GM18520 (cell line): ENCODE results near the gene YIPF3.
"Not testable (repeated sequence)": the region's sequence is repeated elsewhere in the genome, so short reads cannot be mapped to it uniquely, and the experiment has no call there.

Experiments used
- ATAC-seq: cut with Tn5 transposase; IDR thresholded peaks from one replicate; pipeline ENCODE4 v1.9.1; 2021; ENCODE audit not compliant: unreplicated experiment

YIPF3 gene

DNA sequence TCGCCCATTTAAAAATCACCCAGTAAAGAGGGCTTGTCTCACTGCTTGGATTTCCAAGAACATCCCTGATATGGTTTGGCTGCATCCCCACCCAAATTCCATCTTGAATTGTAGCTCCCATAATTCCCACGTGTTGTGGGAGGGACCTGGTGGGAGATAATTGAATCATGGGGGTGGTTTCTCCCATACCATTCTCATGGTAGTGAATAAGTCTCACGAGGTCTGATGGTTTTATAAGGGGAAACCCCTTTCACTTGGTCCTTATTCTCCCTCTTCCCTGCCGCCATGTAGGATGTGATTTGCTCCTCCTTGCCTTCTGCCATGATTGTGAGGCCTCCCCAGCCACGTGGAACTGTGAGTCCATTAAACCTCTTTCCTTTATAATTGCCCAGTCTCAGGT, 49.5 kb downstream of the YIPF3 start:
- ATAC-seq: not testable (repeated sequence)

GRCh38 chr6:43465948-43466347, 50.8 kb downstream of the YIPF3 start:
- ATAC-seq: no peak

- no peak for ATAC-seq
These were observed 52.4 kb downstream of the YIPF3 start for GRCh38 chr6:43464337-43464736.

- no peak for ATAC-seq
These were observed 54.8 kb downstream of the YIPF3 start for GRCh38 chr6:43461936-43462335.
